GM12892 (cell line): ENCODE data around the gene RPL34. TPM values are rescaled to one million over a fixed set of nuclear protein-coding genes. Genes with fewer than 3 reads are reported as not detected.
"Not testable (repeated sequence)": the region's sequence is repeated elsewhere in the genome, so short reads cannot be mapped to it uniquely, and the experiment has no call there.

Source experiments
- DNase-seq: peaks from one replicate; pipeline ENCODE4 v3.0.0; 2011; ENCODE audit not compliant: insufficient read length
- FAIRE-seq: peaks from 2 replicates; lab custom pipeline; 2011; peaks lifted over from hg19 to GRCh38; lab: Jason Lieb, UNC
- POLR2A ChIP-seq: IDR thresholded peaks from 2 replicates; pipeline ENCODE4 v1.6.1; 2011; ENCODE audit warnings: low read depth, low read length, control low read depth
- POLR2AphosphoS5 ChIP-seq: IDR thresholded peaks from 2 replicates; pipeline ENCODE4 v1.6.1; 2011; ENCODE audit warnings: low read depth, low read length, control low read depth
- TAF1 ChIP-seq: IDR thresholded peaks from 2 replicates; pipeline ENCODE4 v1.6.1; 2011; ENCODE audit warnings: low read depth, mild to moderate bottlenecking, control low read depth, low read length, borderline replicate concordance
- polyA plus RNA-seq: library from polyadenylated mRNA; unstranded; fragments of >200 nt; gene quantifications from one replicate; pipeline ENCODE4 v1.2.1, GENCODE V29; 2012; ENCODE audit warnings: missing spikeins, inconsistent platforms; ENCODE audit not compliant: missing spikeins

Gene RPL34
- polyA plus RNA-seq, result 8,786 TPM

DNA sequence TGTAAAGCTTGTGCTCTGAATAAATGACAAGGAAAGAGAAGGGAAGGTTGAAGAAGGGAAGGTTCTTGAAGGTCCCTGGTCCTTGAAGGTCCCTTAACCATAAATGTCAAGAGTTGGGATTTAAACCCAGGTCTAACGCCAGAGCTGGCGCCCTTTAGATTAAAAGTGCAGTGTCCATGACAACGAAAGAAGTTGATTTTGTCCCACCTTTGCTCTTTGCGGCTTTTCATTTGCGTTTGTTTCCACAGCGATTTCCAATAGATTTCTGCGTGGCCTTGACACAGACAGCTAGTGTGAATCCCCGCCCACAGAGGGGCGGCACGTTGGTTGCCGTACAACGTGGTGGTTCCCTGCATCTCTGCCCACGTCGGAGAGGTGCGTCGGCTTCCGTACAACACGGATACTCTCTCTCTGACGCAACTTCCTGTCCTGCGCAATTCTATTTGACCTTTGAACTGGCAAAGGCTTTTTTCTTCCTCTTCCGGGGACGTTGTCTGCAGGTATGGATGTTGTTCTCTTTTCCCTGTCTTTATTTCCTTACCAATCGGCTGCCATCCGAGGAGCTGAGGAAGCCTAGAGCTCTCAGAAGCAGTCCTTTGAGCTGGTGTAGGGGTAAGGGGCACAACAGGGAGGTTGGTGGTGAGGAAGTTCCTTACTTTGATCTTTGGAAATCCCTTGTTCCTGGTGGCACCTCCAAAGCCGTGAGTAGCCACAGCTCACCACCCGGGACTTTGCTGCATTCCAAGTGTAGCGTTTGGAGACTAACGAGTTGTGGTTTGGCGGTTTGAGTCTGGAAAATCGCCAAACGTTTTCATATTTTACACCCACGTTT, at the start of gene RPL34:
TSS of gene RPL34 (plus strand) at position 476 of the 832 bp plus-strand sequence. CDS start 1,384 bp downstream, outside the sequence.
- peak; percentile 99 for TF ChIP-seq POLR2A
- TF ChIP-seq TAF1, result peak; percentile 97
- TF ChIP-seq POLR2AphosphoS5, result peak; percentile 99
- FAIRE-seq, result peak; percentile 94
- peak; percentile 51 for DNase-seq

DNA sequence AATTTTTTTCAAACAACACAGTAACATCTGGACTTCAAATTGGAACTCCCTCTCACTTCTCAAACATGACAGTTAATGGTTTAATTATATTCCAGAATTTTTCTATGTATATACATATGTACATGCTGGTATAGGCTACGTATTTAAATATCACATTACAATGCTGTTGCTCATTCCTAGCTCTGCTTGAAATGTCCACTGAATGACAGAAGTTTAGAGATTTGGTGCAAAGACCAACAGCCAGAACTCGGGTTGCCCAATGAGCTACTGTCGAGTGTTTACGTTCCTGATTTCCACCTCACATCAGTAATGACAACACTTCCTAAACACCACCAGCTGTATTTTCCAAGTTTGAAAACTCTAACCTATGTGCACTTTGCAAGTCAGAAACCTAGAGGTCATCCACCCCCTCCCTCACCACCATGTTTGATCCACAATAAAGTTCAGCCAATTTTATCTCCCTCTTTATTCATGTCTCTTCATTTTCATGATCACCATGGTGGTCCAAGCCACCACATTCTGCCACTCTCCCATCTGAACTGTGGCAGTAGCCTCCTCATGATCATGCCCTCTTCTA, 49.3 kb upstream of the RPL34 start:
- DNase-seq (no peak), FAIRE-seq (no peak)
- no peak for TF ChIP-seq POLR2A
- no peak for TF ChIP-seq TAF1
- no peak for TF ChIP-seq POLR2AphosphoS5

- no peak for TF ChIP-seq TAF1
- no peak for TF ChIP-seq POLR2A
- no peak for TF ChIP-seq POLR2AphosphoS5
- no peak for FAIRE-seq
- DNase-seq, result no peak
Observed at GRCh38 chr4:108574402-108574801, 46.0 kb upstream of the RPL34 start.

DNA sequence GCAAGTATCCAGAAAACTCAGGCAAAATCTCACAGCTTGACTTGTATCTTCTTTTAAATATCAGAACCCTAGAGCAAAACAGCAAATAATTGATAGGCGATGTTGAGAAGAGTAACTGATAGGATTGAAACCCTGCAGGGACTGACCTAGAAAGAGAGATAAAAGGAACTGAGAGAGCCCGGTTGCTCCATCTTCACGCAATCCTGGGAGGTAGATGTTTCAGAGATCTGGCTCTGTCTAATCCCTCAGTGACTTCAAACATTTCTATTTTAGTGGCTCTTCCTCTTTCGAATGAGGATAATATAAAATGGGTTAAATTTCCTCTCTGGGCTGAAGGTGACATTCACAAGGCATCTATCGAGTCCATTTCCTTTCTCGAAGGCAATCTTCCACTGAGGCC, 39.3 kb upstream of the RPL34 start:
- FAIRE-seq (no peak), DNase-seq (no peak)
- TF ChIP-seq POLR2AphosphoS5 (no peak), POLR2A (no peak), TAF1 (no peak)

- FAIRE-seq, result no peak
- DNase-seq, result no peak
- TF ChIP-seq TAF1 (no peak), POLR2A (no peak), POLR2AphosphoS5 (no peak)
Observed at GRCh38 chr4:108586778-108587177, 33.6 kb upstream of the RPL34 start.

DNA sequence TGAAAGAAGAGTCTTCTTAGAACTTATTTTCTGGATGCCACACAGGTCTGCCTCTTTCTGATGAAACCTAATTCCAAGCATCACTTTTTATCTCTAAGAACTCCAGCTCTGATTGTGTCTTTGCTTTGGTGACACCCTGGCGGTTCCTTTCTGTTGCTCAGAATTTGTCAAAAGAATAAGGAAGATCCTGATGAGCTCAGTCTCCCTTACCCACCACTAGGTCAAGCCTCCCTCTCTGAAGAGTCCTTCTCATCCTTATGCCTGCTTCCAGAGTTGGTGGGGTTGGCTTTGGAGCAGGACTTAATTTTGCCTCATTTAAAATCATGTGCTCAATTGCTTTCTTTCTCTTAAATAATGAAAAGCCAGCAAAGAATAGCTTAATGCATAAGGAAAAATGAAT, 31.5 kb upstream of the RPL34 start:
- no peak for TF ChIP-seq POLR2AphosphoS5
- no peak for TF ChIP-seq POLR2A
- no peak for TF ChIP-seq TAF1
- DNase-seq (no peak), FAIRE-seq (no peak)

- DNase-seq, result no peak
- FAIRE-seq, result no peak
- TF ChIP-seq POLR2AphosphoS5 (no peak), TAF1 (no peak), POLR2A (no peak)
Observed at GRCh38 chr4:108589961-108590360, 30.4 kb upstream of the RPL34 start.

DNA sequence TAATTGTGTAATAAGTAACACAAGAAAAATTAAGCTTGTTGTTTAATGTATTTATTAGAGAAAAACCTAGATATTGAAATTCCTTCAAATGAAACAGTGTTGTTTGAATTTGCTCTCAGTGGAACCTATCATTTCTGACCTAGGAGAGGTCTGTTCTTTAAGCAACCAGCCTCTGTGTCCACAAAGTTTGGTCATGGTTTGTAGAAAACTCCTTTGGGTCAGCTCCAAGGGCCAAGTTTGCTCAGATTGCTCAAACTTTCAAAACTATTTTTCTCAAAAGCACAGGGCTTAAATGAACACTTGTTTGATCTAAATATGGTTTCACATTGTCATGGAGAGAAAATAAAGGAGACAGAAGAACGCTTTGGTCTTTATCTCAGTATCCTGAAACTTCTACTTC, 29.6 kb upstream of the RPL34 start:
- DNase-seq (no peak), FAIRE-seq (no peak)
- TF ChIP-seq POLR2AphosphoS5 (no peak), POLR2A (no peak), TAF1 (no peak)

DNA sequence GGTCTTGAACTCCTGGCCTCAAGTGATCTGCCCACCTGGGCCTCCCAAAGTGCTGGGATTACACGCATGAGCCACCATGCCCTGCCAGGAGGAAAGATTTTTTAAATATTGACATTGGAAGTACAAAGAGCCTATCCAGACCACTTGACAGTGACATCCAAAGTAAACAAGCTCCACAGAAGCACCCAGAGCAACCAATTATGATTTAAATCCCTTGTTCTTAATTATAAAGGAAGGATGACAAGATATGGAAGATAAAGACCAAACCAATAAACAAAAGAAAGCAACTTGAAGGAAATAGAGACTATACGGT, 27.7 kb upstream of the RPL34 start:
- DNase-seq, result no peak

DNA sequence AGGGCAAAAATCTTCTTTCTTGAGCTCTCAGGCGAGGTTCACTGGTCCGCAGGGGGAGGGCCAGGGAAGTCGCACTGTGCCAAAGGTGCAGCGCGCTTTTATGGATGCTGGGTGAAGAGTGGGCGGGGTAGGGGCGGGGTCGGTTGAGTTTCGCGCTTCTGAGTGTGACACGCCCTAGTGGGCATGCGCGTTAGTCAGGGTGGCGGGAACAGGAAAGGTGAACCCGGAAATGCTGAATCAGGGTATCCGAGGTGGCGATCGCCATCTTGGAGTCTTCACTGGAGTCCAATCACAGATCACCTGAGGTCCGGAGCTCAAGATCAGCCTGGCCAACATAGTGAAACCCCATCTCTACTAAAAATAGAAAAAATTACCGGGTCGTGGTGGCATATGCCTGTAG, 26.1 kb upstream of the RPL34 start:
- DNase-seq, FAIRE-seq: not testable (repeated sequence)

More for the DNA sequence above, 27.7 kb upstream of the RPL34 start:
- no peak for FAIRE-seq
- TF ChIP-seq TAF1 (no peak), POLR2AphosphoS5 (no peak), POLR2A (no peak)

- FAIRE-seq, result no peak
Observed at GRCh38 chr4:108596344-108596743, 24.0 kb upstream of the RPL34 start.

GRCh38 chr4:108601106-108601505, 19.3 kb upstream of the RPL34 start:
- no peak for FAIRE-seq
- TF ChIP-seq POLR2AphosphoS5 (no peak), POLR2A (no peak), TAF1 (no peak)
- no peak for DNase-seq

More at GRCh38 chr4:108596344-108596743, 24.0 kb upstream of the RPL34 start:
- TF ChIP-seq POLR2A (no peak), TAF1 (no peak), POLR2AphosphoS5 (no peak)
- DNase-seq, result no peak
